Fibroblast of the conjunctiva (primary cell): Measurements from ENCODE around the gene NARF.
"Not testable (repeated sequence)": the region's sequence is repeated elsewhere in the genome, so short reads cannot be mapped to it uniquely, and the experiment has no call there.

Source experiments
- DNase-seq: peaks from one replicate; pipeline ENCODE4 v3.0.0-alpha.2; 2010; ENCODE audit warnings: low read depth

The NARF gene

DNA sequence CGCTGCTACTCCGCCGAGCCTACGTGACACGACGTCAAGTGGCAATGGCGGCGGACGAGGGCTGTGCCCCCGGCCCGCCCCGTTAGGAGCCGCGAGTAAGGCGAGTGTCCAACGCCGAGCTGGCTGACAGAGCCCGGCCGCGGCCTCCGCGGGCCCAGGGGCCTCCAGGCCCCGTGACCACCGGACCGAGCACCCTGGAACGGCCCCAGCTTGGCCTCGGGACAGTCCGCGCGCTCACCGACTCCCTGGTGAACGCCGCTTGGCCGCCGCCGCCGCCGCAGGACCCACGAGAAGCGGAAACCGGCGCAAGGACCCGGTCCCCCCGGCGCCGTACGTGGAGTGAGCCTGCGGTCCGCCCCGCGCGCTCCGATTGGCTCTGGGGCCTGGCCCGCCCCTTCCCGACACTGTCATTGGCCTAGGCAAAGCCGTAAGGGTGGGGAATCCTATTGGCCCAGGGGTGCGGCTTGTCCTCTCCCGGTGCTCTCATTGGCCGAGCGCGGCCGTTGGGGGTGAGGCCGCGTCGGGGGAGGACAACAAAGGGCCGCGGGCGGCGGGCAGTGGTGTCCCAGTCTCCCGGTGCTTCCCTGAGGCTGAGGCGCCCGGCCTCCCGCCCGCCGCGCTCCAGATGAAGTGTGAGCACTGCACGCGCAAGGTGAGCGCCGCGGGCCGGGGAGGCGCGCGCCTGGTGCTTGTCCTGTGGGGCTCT lies at the start of gene NARF:
Gene NARF, plus strand, starts transcription at position 563 of the 706 bp plus-strand sequence. Its CDS starts 63 bp downstream, at position 626.
- DNase-seq, result peak; percentile 96

DNA sequence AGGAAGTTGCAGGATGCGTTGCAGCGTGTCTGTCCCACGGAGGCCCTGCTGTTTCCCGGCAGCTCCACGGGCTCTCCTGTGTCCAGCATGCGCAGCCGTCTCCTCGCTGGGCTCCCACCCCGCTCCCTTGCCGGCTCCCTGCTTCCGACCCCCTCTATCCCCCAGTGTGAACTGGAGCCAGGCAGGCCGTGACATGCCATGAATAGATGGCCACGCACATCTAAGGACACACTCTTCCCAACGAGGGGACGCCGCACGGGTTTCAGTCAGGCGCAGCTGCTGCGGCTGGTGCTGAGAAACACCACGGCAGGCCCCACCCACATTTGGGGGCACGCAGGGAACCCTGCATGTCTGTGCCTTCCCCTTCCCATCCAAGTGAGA lies 49.6 kb upstream of the NARF start:
- no peak for DNase-seq

DNA sequence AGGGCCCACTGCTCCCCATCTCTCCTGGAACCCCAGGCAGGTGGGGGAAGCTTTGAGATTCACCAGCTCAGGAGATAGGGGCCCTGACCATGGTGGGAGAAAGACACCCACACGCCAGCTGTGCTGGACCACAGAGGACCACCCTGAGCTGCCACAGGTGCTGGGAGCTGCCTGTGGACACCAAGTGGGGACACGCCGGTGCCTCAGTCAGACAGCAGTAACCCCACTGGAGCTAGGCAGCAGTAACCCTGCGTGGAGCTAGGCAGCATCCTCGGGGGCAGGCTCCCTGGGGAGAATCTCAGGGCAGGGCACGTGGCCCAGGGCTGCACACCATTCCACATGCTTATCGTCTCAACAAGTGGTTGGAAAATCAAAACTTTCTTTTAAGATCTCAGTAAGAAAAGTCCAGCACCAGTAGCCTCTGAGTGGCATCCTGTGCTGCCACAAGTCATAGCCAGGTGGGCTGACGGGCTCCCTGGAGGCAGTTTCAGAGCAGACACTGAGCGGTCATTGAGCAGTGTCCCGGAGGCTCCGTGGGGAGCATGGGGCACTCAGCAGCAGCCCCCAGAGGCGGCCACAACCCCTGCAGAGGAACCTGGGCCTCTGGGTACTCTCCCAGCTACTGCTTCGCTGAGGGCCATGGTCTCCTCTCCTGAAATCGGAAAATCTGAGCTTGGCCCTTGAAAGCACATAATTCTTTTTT lies 48.4 kb upstream of the NARF start:
- no peak for DNase-seq

DNA sequence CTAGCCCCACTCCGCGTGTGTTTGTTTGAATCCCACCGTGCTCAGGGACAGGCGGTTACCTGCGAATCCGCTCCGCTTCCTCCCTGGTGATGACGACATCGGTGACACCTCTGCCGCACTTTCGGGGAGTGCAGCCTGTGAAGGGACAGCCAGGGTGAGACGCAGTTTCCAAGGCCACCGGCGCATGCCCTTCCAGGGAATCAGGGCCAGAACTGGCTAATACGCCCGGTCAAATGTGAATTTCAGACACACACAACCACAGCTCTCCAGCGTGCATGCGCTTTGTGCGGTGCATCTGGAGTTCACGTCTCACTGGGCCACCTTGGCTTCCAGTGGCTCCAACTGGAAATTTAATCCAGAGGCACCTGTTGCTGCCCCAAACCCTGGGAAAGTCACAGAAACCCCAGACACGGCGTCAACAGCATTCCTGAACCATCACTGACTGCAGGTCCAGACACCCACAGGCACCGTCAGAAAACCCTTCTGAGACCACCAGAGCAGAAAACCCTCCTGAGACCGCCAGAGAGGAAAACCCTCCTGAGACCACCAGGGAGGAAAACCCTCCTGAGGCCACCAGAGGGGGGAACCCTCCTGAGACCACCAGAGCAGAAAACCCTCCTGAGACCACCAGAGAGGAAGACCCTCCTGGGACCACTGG lies 47.0 kb upstream of the NARF start:
- DNase-seq, result no peak

DNA sequence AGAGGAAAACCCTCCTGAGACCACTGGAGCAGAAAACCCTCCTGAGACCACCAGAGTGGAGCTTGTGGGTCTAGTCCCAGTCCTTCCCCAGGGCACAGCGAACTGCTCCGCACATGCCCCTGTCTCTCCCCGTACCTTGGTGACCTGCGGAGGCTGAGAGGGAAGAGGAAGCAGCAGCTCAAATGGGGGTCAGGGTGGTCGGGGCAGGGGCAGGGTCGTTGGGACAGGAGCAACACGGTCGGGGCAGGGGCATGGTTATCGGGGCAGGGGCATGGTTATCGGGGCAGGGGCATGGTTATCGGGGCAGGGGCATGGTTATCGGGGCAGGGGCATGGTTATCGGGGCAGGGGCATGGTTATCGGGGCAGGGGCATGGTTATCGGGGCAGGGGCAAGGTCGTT lies 46.5 kb upstream of the NARF start:
- DNase-seq, result not testable (repeated sequence)

DNA sequence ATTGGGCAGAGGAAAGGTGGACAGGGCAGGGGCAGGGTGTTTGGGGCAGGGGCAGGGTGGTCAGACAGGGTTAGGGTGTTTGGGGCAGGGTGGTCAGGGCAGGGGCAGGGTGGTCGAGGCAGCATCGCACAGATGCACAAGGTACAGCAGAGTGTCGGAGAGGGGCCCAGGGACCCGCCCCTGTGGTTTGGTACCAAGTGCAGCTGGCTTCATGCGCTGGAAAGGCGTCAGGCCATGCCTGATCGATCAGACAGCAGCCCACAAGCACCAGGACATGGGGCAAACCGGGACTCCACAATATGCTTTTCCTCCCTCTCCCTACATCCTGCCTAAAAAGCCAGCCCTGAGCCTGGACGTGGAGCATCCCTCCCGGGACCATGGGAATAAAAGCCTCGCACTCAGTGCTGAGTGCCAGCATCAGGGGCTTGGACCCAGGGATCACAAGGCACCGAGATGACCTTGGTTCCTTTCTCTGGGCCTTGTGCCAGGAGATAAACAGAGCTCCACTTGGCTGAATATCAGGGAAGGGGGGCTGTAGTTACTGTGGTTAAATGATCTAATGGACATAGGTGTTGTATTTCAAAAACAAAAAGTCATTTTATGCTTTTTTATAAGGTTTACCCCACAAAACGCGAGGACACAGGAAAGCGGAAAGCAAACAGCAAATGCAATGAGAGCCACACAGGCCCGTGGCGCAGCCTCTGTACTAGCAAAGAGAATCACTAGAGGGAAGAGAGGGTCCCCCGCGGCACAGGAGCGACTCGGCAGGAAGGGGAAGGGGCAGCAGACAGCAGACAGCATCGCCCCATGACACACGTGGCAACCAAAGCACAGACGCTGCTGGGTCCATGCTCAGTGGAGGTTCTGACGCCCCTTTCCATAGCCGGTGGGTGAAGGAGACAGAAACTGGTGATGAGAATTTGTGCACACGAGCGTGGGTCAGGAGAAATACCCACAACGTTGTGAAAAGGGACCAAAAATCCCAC lies 45.7 kb upstream of the NARF start:
- no peak for DNase-seq

DNA sequence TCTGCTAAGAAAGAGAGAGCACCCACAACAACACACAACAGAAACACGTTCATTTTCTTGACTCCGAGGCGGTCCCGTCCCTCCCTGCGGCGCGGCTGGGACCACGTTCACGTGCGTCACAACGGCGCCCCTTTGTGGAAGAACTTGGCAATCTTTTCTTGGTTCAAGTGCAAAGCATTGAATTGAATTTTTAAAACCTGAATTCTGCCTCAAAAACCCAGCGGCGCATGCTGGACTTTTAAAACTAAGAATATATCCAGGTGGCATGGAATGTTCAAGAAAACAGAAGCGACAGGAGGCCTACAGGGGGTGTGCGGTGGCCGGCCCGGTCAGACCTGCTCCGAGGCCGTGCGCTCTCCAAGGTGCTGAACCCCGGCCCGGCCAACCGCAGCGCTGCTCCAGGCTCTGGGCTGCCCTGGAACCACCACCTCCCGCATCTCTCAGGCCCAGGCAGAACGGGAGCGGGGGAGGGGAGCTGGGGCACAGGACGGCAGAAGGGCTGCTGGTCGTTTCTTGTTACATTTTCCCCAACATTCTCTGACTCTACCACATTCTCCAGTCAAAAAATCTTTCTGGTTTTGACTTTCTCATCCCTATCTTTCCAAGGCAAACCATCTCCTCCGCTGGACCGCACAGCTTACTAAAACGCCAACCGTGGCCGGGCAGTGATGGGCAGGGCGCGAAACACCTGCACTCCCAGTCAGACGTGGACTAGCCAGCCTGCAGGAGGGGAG lies 43.8 kb upstream of the NARF start:
- DNase-seq, result peak; percentile 57

DNA sequence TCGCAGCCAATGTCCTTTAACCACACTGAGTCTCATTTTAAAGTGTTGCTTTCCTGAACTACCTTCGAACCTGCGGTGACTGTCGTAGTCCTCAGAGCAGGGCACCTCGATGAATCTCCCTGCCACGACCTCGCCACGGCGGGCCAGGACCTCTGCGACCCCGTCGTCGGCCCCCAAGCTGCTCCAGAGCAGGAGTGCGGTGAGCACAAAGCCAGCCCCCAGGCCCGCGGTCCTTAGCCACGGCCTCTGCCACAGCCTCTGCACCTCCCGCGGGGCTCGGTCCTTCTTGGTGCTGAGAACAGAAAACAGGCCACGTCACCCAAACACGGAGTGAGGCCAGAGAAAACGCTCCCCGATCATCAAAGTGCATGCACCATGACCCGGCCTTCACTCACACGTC lies 43.2 kb upstream of the NARF start:
- DNase-seq, result no peak

DNA sequence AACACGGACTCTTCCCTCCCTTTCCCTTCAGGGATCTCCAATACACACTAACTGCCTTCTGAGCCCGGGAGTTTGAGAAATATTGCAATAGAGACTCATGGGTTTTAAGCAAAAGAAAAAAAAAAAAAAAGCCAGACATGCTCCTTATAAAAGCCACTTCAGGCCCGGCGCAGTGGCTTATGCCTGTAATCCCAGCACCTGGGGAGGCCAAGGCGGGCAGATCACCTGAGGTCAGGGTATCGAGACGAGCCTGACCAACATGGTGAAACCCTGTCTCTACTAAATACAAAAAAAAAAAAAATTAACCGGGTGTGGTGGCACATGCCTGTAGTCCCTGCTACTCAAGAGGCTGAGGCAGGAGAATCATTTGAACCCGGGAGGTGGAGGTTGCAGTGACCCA lies 42.8 kb upstream of the NARF start:
- DNase-seq, result no peak

DNA sequence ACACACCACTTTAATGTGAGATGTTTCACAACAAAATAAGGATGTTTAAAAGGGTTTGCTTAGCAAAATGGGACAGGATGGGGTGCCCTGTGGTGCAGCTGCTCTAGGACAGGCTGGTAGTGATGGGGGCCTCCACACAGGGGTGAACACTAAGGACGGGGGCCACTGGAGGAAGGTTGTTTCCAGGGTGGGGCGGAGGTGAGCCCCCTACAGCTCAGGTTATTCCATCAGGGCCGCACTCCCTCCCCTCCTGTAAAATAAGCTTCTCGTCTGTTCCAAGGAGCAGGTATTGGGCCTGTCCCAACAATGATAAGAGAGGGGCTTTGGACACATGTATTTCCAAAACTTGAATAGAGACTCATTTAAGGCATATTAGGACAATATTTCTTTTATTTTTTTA lies 42.3 kb upstream of the NARF start:
- no peak for DNase-seq

DNA sequence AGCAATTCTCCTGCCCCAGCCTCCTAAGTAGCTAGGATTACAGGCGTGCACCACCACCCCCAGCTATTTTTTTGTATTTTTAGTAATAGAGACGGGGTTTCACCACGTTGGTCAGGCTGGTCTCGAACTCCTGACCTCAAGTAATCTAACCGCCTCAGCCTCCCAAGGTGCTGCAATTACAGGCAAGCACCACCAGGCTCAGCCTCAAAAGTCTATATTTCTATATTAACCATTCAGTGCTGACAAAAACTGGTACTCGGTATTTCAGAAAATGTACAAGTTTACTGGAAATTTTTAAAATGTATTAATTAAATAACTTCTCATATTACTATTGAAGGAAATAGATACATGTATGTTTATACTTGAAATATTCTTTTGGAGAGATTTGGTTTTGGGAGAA lies 41.8 kb upstream of the NARF start:
- DNase-seq, result no peak

DNA sequence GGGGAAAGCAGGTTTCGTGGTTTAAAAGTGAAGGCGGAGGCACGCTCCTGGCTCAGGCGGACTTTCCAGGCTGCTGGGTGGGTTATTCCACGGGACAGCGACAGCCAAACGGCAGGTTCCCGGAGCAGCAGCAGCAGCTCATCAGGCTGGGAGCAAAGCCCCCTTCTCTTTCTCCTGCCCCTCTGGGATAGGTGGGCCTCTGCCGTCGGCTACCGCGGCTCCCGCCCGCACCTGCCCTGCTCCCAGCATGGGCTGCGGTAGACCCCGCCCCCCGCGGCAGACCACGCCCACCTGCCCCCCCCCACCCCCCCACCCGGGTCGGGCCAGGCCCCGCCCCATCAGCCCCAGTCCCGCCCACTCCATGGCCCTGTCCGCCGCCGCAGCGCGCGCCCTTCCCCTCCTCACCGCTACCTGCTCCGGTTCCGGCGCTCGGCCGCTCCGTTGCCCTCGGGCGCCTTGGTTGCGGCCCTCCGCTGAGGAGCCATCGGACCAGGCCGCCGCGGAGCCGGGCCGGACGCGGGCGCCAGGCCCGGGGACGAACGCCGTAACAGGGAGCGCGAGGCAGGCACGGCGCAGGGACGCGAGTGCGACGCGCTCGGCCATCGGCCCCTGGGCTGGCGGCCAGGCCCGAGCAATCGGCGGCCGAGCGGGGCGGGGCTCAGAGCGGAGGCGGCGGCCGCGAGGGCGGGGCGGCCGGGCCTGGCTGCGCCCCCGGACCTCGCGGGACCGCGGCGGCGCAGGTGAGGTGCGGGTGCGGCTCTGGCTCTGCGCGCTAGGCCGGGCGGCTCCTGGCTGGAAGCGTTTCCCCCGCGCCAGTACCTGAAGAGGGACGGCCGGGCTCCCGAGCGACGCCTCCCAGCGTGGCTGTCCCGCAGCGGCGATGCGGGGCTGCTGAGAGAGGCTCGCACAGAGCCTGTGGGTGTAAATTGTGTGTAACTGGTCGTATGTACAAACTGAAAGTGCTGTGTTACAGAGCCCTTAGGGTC lies 40.2 kb upstream of the NARF start, which contains the start of the genes HEXD and OGFOD3:
Gene HEXD, plus strand, starts transcription at position 347 of the 986 bp plus-strand sequence. CDS start 1,453 bp downstream, outside the sequence.
Gene OGFOD3, minus strand, starts transcription at position 586 of the 986 bp plus-strand sequence. Its CDS starts 101 bp downstream, at position 485.
- peak; percentile 42 for DNase-seq

DNA sequence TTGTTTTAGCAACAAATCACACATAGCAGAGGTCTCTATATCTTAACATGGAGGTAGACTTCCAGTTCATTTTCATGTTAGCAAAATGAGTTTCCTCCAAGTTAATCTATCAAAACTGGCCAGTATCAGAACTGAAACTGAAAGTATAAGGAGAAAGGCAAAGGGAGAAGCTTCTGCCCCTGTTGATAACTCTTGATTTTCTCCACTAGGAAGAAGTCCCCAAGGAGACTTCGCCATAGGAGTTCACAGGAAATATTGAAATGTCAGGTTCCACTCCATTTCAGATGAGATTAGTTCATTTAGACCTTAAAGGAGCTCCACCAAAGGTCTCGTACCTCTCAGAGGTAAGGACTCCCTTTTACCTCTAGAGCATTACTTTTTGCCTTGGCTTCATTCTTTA lies 39.0 kb upstream of the NARF start:
- DNase-seq, result no peak

DNA sequence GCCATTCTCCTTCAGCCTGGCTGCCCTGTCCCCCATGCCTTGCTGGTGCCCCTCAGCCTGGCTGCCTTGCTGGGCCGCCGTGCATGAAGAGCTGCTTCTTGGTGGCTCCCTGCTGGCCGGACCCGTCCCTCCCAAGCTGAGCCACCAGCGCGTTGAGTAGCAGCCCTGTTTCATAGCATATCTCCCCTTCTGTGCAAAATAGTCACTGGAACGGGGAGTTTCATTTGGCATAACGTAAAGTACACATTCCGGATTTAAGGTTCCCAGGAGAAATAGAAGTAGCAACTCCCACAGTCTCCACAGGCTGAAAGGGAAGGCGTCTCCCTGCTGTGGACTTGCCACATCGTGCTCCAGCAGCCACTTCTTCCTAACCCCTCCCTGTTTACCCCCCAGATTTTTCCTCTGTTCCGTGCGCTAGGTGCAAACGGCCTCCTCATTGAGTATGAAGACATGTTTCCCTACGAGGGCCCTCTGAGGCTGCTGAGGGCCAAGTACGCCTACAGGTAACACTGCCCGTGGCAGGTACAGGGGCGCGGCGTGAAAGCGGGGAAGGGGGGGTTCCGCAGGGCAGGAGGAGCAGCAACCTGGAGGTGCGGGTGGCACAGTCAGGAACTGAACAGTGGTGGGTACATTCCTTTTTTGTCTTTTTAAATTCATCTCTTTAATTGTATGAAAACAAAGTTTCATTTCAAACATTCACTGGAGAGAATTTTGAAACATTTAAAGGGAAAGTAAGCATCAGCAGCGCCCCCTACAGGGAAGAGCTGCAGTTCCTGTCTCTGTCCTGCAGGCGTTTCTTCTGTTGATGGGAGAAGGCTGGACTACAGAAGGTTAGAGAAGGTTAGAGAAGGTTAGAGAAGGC lies 34.3 kb upstream of the NARF start:
- peak; percentile 16 for DNase-seq

DNA sequence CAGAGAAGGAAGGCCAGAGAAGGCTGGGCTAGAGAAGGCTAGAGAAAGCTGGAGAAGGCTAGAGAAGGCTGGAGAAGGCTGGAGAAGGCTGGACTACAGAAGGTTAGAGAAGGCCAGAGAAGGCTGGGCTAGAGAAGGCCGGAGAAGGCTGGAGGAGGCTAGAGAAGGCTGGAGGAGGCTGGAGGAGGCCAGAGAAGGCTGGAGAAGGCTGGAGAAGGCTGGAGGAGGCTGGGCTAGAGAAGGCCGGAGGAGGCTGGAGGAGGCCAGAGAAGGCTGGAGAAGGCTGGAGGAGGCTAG lies 33.7 kb upstream of the NARF start:
- no peak for DNase-seq

DNA sequence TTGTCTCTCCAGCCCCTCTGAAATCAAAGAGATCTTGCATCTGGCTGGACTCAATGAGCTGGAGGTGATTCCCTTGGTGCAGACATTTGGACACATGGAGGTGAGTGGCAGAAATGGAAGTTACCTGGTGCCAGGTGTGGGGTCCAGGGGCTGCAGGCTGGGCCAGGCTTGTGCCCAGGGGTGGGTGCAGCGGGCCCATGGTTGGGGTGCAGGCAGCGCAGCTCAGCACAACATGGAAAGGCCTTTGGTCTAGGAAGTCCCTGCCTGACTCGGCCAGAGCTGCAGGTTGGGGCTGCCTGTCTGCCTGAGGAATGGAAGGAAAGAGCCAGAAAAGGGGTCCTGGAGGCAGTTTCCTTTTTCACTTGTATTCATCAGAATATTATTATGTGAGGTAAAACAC lies 30.0 kb upstream of the NARF start:
- no peak for DNase-seq

DNA sequence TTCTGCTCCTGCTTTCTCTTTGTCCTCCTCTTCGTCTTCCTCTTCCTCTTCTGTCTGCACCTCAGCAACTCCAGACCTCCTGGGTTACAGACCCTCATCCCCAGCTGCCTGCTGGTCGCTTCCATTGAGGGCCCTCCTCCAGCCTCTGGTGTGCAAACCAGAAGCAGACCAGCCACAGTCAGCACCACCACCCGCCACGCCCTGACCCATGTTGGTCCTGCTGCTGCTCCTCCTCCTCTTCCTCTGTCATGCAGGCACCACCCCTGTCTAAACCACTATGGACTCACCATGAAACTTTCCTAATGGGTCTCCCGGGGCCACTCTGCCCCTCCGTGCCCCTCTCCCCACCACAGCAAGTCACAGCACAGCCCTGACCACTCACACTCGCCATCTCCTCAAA lies 28.7 kb upstream of the NARF start:
- DNase-seq, result no peak

DNA sequence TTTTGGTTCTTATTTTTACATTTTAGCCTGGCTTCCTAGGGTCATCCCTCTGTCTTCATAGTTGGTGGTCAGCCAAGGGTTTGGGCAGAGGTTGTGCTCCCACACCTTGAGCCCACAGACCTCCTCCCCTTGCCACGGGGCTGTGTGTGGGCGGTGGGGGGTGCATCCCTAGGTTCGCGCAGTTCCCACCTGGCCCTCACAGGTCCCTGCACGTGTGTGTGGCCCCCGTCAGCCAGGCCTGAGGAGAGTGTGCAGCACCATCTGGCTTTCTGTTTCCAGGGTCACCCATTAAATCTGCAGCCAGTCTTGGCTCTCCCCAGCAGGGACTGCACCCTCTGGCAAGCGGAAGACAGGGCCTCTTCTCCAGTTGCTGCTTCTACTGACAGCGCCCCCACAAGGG lies 26.5 kb upstream of the NARF start:
- DNase-seq, result no peak

DNA sequence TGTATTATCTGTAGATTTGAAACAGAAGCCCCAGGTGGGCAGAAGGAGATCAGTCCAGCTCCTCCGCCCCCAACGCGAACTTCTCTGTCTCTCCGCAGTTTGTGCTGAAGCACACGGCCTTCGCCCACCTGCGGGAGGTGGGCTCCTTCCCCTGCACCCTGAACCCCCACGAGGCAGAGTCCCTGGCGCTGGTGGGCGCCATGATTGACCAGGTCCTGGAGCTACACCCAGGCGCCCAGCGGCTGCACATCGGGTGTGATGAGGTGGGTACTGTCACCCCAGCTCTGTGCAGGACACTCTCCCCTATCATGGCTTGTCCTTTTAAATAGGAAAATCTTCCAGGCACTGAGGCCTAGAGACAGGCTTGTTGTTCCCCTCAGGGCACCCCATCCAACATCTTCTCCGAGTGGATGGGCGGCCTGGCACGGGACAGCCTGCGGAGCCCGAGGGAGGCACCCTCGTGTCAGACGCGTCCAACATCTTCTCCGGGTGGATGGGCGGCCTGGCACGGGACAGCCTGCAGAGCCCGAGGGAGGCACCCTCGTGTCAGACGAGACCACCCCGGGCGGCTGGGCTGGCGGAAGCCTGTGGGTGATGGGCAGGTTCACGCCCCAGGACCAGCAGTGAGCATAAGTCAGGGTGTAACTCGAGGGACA lies 24.9 kb upstream of the NARF start:
- DNase-seq, result no peak
